ENCODE measurements around the gene SH2D3C.

- no peak for TF ChIP-seq EP300 (conservative IDR thresholded peaks at IDR 0.05; ENCODE audit: poor library complexity, severe bottlenecking)
- TF ChIP-seq, protein P1, sequence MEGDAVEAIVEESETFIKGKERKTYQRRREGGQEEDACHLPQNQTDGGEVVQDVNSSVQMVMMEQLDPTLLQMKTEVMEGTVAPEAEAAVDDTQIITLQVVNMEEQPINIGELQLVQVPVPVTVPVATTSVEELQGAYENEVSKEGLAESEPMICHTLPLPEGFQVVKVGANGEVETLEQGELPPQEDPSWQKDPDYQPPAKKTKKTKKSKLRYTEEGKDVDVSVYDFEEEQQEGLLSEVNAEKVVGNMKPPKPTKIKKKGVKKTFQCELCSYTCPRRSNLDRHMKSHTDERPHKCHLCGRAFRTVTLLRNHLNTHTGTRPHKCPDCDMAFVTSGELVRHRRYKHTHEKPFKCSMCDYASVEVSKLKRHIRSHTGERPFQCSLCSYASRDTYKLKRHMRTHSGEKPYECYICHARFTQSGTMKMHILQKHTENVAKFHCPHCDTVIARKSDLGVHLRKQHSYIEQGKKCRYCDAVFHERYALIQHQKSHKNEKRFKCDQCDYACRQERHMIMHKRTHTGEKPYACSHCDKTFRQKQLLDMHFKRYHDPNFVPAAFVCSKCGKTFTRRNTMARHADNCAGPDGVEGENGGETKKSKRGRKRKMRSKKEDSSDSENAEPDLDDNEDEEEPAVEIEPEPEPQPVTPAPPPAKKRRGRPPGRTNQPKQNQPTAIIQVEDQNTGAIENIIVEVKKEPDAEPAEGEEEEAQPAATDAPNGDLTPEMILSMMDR (IDR thresholded peaks at IDR 0.05; ENCODE audit: poor library complexity, severe bottlenecking) = no peak
Observed at GRCh38 chr9:127808347-127809001, 30.0 kb upstream of the SH2D3C start.
